GM21515 (cell line): ENCODE data around the gene SPCS1.

Experiments used
- ATAC-seq: cut with Tn5 transposase; IDR thresholded peaks from one replicate; pipeline ENCODE4 v1.9.1; 2021; ENCODE audit not compliant: unreplicated experiment

The SPCS1 gene

GRCh38 chr3:52694528-52695189, 11.2 kb upstream of the SPCS1 start:
- no peak for ATAC-seq

DNA sequence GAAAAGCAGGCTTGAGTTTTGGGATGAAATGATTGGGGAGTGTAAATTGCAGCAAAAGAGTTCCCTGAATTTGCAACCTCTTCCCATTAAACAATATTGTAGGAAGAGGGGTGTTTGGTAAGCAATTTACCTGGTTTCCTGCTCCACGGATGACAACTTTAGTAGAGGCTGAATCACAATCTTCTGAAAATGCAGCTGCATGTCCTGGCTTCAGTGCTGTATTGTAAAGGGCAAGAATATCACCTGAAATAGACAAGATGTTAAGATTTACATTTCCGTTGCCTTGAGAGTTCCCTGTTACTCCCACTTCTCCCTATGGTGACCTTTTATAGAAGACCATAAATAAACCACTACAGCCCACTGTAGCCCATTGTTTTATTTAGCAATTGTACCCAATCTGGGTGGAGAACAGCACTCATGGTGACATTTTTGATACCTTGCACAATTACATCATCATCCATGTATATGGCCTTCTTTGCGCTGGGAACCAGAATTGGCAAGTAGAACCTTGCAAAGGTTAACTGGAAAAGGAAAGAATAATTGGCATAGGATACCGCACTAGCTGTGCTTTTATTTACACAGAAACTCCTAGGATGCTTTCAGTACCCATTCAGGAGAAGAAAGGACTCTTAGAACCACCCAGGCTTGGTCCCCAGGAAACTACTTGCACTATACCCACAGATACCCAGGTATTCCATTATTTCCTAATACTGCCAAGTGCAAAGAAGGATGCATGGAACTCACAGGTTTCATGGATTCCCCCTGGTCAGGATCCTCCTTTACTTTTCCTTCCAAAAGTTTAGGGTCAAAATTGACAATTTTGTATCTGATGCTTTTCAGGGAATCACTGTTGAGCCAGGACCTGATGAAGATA, 9.9 kb upstream of the SPCS1 start:
- no peak for ATAC-seq

DNA sequence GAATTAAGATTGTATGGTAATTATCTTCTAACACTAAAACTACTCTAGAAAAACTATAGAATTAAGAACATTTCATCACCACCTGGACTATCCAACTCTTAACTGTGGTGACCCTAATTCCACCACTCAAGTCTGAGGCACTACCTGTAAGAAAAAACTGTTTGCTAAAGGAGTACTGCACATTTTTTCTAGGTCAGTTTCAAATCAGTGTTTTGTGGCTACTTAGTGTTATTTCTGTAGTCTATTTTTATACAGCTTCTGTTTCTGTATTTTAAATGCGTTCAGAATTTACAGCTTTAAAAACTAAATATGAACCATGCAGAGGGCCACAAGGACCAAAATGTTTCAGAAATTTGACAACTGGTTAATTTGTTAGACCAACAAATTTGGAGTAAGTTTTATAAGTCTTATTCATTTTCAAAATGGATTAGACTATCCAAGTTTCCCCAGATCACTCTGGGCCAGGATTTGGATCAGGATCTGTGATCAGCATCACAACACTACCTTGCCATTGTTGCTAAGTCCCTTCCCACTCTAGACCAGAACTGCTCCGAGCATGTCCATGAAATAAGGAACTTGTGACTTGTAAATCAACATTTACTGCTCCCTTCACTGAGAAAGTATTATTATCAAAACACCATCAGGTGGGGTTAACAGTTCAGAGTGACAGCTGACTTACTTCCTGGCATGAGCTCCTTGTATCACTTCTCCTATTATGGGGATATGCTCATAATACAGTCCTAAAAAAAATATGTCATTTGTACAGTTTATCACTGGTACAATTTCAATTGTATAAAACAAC, 8.9 kb upstream of the SPCS1 start:
- no peak for ATAC-seq

- ATAC-seq = no peak
Observed at GRCh38 chr3:52697632-52697965, 8.3 kb upstream of the SPCS1 start.

GRCh38 chr3:52703341-52703740, 2.6 kb upstream of the SPCS1 start:
- no peak for ATAC-seq

DNA sequence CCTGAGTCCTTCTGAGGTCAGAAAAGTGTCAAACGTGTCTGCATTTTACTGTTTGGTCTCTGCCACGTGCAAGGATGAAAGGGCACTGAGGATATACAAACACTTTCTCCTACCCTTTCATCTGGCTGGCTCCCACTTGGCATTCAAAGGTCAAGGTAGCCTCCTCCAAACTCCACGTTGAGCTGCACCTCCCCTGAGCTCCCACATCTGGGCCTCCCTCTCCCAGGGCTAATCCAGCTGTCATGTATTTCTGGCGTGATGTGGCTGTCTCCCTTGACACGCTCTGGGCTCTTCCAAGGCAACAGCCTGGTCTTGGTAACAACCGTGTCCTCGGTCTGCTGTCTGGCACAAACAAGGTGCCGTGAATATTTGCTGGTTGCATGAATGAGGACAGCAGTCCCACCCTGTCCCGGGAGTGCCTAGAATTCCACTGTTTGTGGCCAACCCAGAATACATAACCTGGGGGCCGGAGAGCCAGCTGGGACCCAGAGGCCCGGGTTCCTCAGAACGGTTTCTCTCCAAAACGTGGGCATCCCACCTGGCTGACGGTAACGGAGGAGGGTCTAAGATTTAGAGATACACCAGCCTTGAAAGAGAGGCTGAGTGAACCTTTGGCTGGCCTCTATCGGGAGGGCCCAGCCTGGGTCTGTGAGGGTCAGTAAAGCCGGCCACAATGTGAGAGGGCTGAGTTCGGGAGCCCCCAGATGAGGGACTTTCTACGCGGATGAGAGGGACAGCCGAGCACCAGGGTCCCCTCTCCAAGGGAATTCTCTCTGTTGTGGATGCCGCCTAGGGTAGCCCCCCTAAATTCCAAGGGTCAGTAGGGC, 1.1 kb upstream of the SPCS1 start:
- no peak for ATAC-seq

DNA sequence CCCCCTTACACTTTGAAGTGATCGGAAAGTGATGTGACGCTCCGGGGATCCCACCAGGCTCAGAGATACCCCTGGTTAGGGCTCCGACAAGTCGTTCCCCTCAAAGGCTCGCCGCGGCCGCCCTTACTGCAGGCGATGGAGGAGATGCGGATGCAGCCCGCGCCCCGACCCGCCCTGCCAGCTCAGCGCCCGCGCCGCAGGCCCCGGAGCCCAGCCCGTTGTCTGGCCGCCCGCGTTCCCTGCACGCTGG, 543 bp upstream of the SPCS1 start:
- no peak for ATAC-seq

DNA sequence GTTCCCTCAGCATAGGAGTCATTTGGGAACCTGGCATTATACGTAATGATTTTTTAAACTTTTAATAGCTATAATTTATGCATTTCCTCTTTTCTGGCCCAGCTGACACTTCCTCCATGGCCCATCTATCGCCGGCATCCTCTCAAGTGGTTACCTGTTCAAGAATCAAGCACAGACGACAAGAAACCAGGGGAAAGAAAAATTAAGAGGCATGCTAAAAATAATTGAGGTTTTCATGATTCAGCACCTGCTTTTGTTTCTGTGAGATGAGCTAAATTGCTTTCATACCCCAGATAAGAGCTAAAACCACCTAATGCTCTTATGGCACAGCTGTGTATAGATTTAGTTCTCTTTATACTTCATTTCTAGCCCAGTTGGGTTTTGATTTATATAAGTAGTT, 1.7 kb downstream of the SPCS1 start:
- ATAC-seq = no peak

DNA sequence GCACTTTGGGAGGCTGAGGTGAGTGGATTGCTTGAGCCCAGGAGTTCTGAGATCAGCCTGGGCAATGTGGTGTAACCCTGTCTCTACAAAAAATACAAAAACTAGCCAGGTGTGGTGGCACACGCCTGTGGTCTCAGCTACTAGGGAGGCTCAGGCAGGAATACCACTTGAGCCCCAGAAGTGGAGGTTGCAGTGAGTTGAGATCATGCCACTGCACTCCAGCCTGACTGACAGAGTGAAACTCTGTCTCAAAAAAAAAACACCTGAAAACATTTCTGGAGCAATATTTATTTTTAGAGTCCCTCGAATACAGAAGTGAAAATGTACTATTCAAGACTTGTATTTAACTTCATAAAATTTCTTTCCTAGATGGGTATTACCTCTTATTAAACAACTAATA, 4.6 kb downstream of the SPCS1 start:
- ATAC-seq = no peak

DNA sequence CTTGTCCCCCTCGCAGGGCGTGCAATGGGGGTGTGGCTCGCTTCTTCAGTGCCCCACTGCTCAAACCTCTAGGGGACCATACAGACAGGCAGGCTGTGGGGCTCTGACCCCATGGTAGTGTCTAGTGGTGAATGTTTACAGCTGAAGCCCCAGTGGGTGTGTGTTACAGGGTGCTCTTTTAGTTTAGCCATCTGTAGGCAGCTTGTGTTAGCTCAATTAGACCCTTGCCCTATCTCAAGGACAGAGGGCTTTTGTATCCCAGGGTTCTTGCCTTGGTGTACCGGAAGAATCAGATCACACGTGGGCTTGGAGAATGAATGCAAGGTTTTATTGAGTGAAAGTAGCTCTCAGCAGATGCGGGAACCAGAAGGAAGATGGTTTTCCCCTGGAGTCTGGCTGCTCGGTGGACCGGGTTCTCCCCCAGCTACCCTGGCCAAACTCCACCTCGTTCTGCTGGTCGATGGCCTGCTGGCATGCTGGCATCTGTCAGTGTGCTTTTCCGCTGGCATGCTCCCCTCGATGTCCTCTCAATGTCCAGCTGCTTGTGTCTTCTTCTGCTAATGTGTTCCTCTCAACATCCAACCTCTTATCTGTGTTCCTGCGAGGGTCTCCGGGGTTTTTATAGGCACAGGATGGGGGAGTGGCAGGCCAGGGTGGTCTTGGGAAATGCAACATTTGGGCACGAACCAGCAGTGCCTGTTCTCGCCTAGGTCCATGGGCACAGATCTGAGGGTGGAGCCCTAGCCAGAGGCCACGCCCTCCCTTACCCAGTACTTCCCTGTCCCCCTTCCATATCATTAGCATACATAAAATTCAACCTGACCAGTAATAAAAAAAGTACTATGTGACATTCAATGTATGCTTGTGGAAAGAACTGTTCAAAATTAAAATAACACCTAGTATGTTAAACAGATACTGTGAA, 6.6 kb downstream of the SPCS1 start:
- ATAC-seq = no peak

GRCh38 chr3:52714335-52715302, 8.7 kb downstream of the SPCS1 start:
- no peak for ATAC-seq

GRCh38 chr3:52715714-52716305, 9.9 kb downstream of the SPCS1 start:
- ATAC-seq = no peak

DNA sequence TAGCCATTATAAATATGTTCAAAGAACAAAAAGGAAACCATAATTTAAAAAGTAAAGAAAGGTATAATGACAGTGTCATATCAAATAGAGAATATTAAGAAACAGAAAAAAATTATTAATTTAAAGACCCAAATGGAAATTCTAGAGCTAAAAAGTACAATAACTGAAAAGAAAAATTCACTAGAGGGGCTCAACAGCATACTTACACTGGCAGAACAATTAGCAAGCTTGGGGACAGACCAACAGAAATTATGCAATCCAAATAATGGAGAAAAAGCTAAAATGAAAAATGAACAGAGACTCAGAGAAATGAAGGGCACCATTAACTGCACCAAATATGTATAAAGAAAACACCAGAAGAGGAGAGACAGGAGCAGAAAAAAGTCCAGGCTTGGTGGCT, 13.7 kb downstream of the SPCS1 start:
- ATAC-seq = no peak

- no peak for ATAC-seq
Observed at GRCh38 chr3:52721002-52721729, 15.3 kb downstream of the SPCS1 start.

DNA sequence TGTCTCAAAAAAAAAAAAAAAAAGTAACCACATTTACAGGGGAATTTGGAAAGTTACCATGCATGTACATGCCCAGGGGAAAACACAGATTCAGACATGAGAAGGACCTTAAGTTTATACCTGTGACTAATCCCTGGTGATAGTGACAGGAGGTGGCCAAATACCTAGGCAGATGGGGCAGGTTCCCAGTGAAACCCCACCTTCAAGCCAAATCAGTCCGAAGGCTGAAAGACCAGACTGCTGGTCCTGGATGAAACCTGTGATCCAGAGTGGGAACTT, 15.8 kb downstream of the SPCS1 start:
- no peak for ATAC-seq

DNA sequence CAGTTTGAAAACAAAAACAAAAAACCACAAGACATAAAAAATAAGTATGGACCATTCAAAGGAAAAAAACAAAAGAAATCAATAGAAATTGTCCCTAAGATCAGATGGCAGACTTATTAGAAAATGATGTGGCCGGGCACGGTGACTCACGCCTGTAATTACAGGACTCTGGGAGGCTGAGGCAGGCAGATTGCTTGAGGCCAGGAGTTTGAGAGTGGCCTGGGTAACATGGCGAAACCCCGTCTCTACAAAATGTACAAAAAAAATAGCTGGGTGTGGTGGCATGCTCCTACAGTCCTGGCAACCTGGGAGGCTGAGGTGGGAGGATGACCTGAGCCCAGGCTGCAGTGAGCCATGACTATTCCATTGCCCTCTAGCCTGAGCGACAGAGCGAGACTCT, 16.6 kb downstream of the SPCS1 start:
- ATAC-seq = no peak

GRCh38 chr3:52723935-52724334, 18.0 kb downstream of the SPCS1 start:
- ATAC-seq = no peak

DNA sequence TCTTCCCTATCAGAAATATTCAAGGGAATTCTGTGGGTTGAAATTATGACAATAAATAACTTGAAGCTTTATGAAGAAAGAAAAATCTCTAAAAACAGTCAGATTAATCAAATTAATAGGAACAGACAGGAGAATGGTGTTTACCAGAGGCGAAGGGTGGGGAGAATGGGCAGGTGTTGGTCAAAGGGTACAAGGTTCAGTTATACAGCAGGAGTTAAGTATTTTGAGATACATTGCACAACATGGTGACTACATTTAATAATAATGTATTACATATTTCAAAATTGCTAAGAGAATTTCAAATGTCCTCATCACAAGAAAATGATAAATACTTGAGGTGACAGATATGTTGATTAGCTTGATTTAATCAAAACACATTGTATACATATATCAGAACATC, 18.6 kb downstream of the SPCS1 start:
- no peak for ATAC-seq
